HK-2 (cell line): ENCODE results near the gene ING2.
"Not testable (repeated sequence)": the region's sequence is repeated elsewhere in the genome, so short reads cannot be mapped to it uniquely, and the experiment has no call there.

Experiments used
- DNase-seq: peaks from one replicate; pipeline ENCODE4 v3.0.0-alpha.2; 2018; ENCODE audit not compliant: unreplicated experiment

The ING2 gene

DNA sequence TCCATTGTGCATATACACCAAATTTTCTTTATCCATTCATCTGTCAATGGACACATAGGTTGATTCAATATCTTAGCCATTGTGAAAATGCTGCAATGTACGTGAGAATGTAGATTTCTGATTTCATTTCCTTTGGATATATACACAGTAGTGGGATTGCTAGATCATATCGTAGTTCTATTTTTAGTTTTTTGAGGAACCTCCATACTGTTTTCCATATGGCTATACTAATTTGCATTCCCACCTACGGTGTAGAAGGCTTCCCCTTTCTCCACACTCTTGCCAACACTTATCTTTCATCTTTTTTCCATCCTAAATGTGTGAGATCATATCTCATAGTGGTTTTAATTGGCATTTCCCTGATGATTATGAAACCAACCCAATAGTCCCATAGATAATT, 43.4 kb downstream of the ING2 start:
- DNase-seq: no peak

DNA sequence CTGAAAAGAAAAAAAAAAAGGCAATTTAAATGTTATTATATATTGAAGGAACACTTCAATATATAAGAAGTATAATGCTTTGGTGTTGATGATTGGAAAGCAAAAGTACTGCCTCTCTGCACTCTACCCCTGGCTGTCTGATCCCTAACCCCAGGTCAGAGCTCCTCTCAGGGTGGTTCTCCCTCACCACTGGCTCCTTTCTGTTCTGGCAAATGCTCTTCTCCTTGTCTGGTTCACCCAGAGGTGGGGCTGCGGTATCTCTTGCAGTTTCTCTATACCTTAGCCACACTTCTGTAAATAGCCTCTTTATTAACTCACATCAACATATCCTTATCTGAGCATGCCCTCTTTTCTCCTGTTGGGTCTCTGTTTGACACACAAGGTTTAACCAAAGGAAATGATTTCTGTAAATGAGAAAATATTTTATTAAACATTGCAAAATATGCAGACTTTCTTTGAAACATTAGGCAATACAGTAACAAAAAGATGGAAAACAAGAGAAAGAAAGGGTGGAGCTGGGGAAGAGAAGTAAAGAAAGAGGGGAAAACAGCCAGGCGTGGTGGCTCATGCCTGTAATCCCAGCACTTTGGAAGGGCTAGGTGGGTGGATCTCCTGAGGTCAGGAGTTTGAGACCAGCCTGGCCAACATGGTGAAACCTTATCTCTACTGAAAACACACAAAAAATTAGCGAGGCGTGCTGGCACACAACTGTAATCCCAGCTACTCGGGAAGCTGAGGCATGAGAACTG, 45.7 kb downstream of the ING2 start:
- DNase-seq: no peak

DNA sequence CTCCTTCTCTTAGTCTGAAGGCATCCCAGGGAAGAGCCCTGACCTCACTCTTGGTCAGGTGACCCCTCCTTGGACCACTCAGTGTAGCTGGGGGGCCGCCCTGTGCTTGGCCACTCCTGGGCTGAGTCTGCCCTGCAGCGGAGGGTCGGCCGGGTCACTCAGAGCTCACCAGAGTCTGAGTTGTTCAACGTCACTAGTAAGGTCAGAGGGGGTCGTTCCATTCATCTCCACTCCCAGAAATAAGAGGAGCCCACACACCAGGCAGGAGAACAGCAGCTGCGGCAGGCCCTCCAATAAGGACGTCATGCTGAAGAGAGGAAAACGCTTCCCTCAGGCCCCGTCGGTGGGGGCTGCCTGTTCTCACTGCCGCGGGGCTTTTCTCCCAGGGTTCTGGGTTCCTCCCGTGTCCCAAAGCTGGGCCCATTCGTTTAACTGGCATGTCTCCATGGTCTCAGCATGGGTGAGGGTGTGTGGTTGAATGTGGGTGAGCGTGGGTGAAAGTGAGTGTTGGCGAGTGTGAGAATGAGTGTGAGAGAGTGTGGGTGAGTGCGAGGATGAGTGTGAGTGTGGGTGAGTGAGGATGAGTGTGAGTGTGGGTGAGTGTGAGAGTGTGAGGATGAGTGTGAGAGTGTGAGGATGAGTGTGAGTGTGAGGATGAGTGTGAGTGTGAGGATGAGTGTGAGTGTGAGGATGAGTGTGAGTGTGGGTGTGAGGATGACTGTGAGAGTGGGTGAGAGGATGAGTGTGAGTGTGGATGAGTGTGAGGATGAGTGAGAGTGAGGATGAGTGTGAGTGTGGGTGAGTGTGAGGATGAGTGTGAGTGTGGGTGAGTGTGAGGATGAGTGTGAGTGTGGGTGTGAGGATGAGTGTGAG, 47.7 kb downstream of the ING2 start:
- DNase-seq: no peak

DNA sequence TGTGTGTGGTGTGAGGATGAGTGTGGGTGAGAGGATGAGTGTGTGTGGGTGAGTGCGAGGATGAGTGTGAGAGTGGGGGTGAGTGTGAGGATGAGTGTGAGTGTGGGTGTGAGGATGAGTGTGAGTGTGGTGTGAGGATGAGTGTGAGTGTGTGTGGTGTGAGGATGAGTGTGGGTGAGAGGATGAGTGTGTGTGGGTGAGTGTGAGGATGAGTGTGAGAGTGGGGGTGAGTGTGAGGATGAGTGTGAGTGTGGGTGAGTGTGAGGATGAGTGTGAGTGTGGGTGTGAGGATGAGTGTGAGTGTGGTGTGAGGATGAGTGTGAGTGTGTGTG, 48.3 kb downstream of the ING2 start:
- DNase-seq: not testable (repeated sequence)

DNA sequence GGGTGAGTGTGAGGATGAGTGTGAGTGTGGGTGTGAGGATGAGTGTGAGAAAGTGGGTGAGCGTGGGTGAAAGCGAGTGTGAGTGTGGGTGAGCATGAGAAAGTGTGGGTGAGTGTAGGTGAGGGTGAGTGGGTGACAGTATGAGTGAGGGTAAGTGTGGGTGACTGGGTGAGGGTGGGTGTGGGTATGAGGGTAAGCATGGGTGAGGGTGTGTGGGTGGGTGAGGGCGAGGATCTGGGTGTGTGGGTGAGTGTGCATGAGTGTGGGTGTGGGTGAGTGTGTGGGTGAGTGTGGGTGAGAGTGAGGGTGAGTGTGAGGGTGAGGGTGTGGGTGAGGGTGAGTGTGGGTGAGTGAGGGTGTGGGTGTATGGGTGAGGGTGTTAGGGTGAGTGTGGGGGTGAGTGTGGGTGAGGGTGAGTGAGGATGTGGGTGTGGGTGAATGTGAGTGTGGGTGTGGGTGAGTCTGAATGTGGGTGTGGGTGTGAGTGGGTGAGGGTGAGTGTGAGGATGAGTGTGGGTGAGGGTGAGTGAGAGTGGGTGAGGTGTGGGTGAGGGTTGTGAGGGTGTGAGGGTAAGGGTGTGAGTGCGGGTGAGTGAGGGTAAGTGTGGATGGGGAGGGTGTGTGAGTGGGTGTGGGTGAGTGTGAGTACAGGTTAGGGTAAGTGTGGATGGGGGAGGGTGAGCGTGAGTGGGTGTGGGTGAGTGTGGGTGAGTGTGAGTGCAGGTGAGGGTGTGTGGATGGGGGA, 48.9 kb downstream of the ING2 start:
- no peak for DNase-seq

DNA sequence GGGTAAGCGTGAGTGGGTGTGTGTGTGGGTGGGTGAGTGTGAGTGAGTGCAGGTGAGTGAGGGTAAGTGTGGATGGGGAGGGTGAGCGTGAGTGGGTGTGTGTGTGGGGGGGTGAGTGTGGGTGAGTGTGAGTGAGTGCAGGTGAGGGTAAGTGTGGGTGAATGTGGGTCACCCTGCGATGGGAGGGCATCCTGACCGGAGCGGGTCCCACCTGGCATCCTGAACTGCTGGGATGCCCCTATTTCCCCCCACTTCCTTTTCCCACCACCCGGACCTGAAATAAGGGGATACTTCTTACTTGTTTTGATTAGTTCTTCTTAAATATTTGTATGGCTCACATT, 49.5 kb downstream of the ING2 start:
- no peak for DNase-seq

DNA sequence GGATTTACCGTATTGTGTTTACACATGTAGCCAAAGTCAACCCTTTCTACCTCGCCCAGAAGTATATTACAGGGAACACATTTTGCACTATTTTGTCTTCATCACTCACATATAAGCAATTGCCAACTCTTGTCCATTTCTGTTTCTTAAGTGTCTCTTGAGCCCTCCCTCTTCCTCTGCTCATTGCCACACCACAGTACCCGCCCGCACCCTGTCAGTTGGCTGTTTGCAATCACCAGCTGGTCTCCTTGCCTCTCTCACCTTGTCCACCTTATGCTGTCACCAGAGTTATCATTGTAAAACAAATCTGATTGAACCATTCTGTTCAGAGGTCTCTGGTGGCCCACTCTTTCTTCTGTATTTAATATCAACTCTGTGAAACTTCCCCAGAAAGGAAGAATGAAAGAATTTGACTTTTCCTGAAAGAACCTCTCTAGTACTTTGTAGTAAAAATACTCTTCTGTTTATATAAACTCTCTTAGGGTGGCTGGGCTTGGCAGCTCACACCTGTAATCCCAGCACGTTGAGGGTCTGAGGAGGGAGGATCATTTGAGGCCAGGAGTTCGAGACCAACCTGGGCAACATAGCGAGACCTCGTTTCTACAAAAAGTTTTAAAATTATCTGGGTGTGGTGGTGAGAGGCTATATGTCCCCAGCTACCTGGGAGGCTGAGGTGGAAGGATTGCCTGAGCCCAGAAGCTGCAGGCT, 50.2 kb downstream of the ING2 start:
- DNase-seq: no peak

DNA sequence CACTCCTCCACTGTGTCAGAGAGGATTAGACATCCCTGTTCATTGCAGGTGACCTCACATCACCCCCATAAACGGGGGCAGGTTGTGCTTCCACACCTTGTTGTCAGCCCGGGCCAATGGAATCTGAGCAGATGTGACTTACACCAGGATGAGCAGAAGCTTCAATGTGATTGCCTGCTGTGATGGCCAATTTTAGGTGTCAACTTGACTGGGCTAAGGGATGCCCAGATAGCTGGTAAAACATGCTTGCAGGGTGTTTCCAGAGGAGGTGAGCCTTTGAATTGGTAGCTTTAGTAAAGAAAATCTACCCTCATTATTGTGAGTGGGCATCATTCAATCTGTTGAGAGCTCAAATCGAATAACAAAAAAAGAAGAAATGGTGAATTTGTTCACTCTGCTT, 52.1 kb downstream of the ING2 start:
- DNase-seq: no peak

DNA sequence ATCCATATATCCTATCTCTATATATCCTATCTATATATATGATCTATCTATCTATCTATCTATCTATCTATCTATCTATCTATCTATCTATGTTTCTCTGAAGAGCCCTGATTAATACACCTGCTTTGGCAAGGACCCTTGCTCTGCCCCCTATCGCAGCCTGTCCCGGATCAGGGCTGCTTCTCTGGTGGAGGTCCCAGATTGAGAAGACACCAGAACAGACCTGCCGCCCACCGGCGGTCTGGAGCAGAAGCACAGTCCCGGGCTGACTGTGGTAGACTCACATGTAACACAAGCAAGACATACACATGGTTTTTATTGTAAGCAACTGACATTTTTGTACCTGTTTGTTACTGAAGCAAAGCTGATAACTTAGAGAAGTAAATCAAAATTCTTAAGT, 52.8 kb downstream of the ING2 start:
- DNase-seq: no peak

DNA sequence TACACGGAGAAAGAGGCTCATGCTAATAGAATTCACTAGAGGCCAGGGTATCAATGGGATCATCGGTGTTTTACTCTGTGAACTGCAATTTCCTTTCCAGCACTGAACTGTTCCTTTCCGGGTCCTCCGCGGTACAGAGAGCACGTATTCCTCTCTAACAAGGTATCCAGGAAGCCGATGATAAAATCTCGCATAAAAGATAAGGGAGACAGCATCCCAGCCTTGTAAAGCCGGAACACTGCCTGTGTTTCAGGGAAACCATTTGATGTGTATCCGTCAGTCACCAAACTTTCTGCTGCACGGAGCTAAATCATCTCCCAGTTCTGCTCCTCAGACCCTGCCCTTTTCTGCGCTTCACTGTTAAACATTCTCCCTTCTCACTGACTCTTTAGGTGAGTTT, 54.0 kb downstream of the ING2 start:
- DNase-seq: no peak

DNA sequence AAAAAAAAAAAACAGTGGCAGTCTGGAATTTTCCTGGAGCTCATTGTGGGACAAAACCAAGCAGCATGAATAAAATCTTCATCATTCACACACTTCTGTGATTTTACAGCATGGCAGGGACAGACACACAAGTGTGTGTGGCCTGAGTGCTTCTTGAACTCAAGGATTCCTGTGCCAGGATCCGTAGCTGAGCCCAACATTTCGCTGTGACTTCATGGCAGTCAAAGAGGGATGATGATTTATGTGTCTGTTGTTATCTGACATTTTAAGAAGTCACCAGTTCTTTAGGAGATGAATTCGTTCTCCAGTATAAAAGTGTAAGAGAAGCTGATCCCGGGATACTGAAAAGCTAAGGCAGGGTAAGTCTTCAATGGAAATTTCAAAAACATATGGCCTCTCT, 57.0 kb downstream of the ING2 start:
- DNase-seq: no peak
